H9 (cell line): Measurements from ENCODE around the gene RPL36. TPM values are rescaled to one million over a fixed set of nuclear protein-coding genes. Genes with fewer than 3 reads are reported as not detected.

Experiments
- DNase-seq: peaks from one replicate; pipeline ENCODE4 v3.0.0-alpha.2; 2017
- H2AFZ ChIP-seq: one replicate; pipeline ENCODE4 v1.6.1; 2013; ENCODE audit warnings: mild to moderate bottlenecking, low read length, control low read depth, moderate library complexity
- H2AK5ac ChIP-seq: 2 replicates; pipeline ENCODE4 v1.6.1; 2013; ENCODE audit warnings: low read length, control low read depth, mixed read lengths; ENCODE audit not compliant: insufficient read length
- H2BK120ac ChIP-seq: one replicate; pipeline ENCODE4 v1.6.1; 2013; ENCODE audit warnings: low read depth, mild to moderate bottlenecking, low read length, control low read depth, inconsistent platforms; ENCODE audit not compliant: poor library complexity, severe bottlenecking
- H2BK12ac ChIP-seq: 2 replicates; pipeline ENCODE4 v1.6.1; 2013; ENCODE audit warnings: low read length, control low read depth, mixed read lengths, low read depth; ENCODE audit not compliant: insufficient read length
- H2BK15ac ChIP-seq: 2 replicates; pipeline ENCODE4 v1.6.1; 2013; ENCODE audit warnings: low read depth, low read length, control low read depth
- H2BK20ac ChIP-seq: one replicate; pipeline ENCODE4 v1.6.1; 2013; ENCODE audit warnings: low read depth, mild to moderate bottlenecking, low read length, control low read depth, inconsistent platforms; ENCODE audit not compliant: poor library complexity, severe bottlenecking
- H2BK5ac ChIP-seq: 2 replicates; pipeline ENCODE4 v1.6.1; 2013; ENCODE audit warnings: low read length, control low read depth, mixed read lengths; ENCODE audit not compliant: insufficient read length
- H3K14ac ChIP-seq: 2 replicates; pipeline ENCODE4 v1.6.1; 2013; ENCODE audit warnings: low read length, control low read depth; ENCODE audit not compliant: insufficient read depth
- H3K18ac ChIP-seq: 2 replicates; pipeline ENCODE4 v1.6.1; 2013; ENCODE audit warnings: low read depth, mild to moderate bottlenecking, mixed read lengths, low read length, control low read depth; ENCODE audit not compliant: insufficient read length
- H3K23ac ChIP-seq: 2 replicates; pipeline ENCODE4 v1.6.1; 2013; ENCODE audit warnings: low read length, control low read depth, mixed read lengths, low read depth; ENCODE audit not compliant: insufficient read length
- H3K23me2 ChIP-seq: 2 replicates; pipeline ENCODE4 v1.6.1; 2013; ENCODE audit warnings: low read depth, mild to moderate bottlenecking, mixed read lengths, low read length, control low read depth; ENCODE audit not compliant: insufficient read length, poor library complexity, severe bottlenecking
- H3K27ac ChIP-seq: 2 replicates; pipeline ENCODE4 v1.5.1; 2013; ENCODE audit warnings: low read length, control low read depth, mixed read lengths, low read depth; ENCODE audit not compliant: insufficient read length
- H3K27me3 ChIP-seq: 2 replicates; pipeline ENCODE4 v1.6.1; 2013; ENCODE audit warnings: low read length, control low read depth, inconsistent platforms; ENCODE audit not compliant: insufficient read depth
- H3K4ac ChIP-seq: 2 replicates; pipeline ENCODE4 v1.6.1; 2013; ENCODE audit warnings: low read depth, mild to moderate bottlenecking, control low read depth, inconsistent platforms, low read length, moderate library complexity
- H3K4me1 ChIP-seq: 2 replicates; pipeline ENCODE4 v1.6.1; 2013; ENCODE audit warnings: low read length, control low read depth, inconsistent platforms; ENCODE audit not compliant: insufficient read depth
- H3K4me2 ChIP-seq: 2 replicates; pipeline ENCODE4 v1.6.1; 2013; ENCODE audit warnings: low read length, control low read depth, mixed read lengths; ENCODE audit not compliant: insufficient read length, insufficient read depth
- H3K56ac ChIP-seq: 2 replicates; pipeline ENCODE4 v1.6.1; 2013; ENCODE audit warnings: low read depth, mild to moderate bottlenecking, mixed read lengths, low read length, control low read depth; ENCODE audit not compliant: insufficient read length
- H3K79me1 ChIP-seq: 2 replicates; pipeline ENCODE4 v1.6.1; 2013; ENCODE audit warnings: low read depth, mild to moderate bottlenecking, moderate library complexity, low read length, control low read depth, inconsistent platforms; ENCODE audit not compliant: insufficient read depth, poor library complexity, severe bottlenecking
- H3K79me2 ChIP-seq: 2 replicates; pipeline ENCODE4 v1.6.1; 2013; ENCODE audit warnings: low read length, control low read depth, inconsistent platforms; ENCODE audit not compliant: insufficient read depth
- H3K9ac ChIP-seq: 2 replicates; pipeline ENCODE4 v1.6.1; 2013; ENCODE audit warnings: low read length, control low read depth, mixed read lengths; ENCODE audit not compliant: insufficient read length; ENCODE audit errors: extremely low read depth
- H3K9me3 ChIP-seq: one replicate; pipeline ENCODE4 v1.6.1; 2013; ENCODE audit warnings: low read depth, low read length, inconsistent platforms; ENCODE audit not compliant: control insufficient read depth
- H3T11ph ChIP-seq: one replicate; pipeline ENCODE4 v1.6.1; 2013; ENCODE audit warnings: mild to moderate bottlenecking, low read length, control low read depth, inconsistent platforms
- H4K20me1 ChIP-seq: one replicate; pipeline ENCODE4 v1.6.1; 2013; ENCODE audit not compliant: control insufficient read depth, insufficient read length, insufficient read depth
- H4K5ac ChIP-seq: 2 replicates; pipeline ENCODE4 v1.6.1; 2013; ENCODE audit warnings: low read depth, mild to moderate bottlenecking, mixed read lengths, low read length, control low read depth; ENCODE audit not compliant: insufficient read length
- H4K8ac ChIP-seq: replicated peaks from 2 replicates; pipeline ENCODE4 v1.6.1; 2013; ENCODE audit warnings: low read length, control low read depth, mixed read lengths, low read depth; ENCODE audit not compliant: insufficient read length
- H4K91ac ChIP-seq: 2 replicates; pipeline ENCODE4 v1.6.1; 2013; ENCODE audit warnings: low read depth, mild to moderate bottlenecking, moderate library complexity, mixed read lengths, low read length, control low read depth; ENCODE audit not compliant: insufficient read length
- H3K27ac Mint-ChIP-seq, 3 experiments: 2 replicates in 2 of 3; 3 replicates in 1 of 3; pipeline ENCODE4 v1.8.0; 2020 to 2021; ENCODE audit warnings: mixed read lengths in 3 of 3, mild to moderate bottlenecking in 1 of 3, moderate library complexity in 1 of 3
- H3K27me3 Mint-ChIP-seq: 2 replicates; pipeline ENCODE4 v1.8.0; 2021; ENCODE audit warnings: low read depth, mild to moderate bottlenecking, moderate library complexity, mixed read lengths
- H3K36me3 Mint-ChIP-seq, 3 experiments: 2 replicates in 2 of 3; 3 replicates in 1 of 3; pipeline ENCODE4 v1.8.0; 2020 to 2021; ENCODE audit warnings: low read depth in 3 of 3, mixed read lengths in 3 of 3; ENCODE audit not compliant: insufficient read depth in 1 of 3
- H3K4me1 Mint-ChIP-seq, 2 experiments: 2 replicates each; pipeline ENCODE4 v1.8.0; 2020; ENCODE audit warnings: mixed read lengths in 2 of 2
- H3K4me3 Mint-ChIP-seq, 2 experiments: 2 replicates in 1 of 2; 3 replicates in 1 of 2; pipeline ENCODE4 v1.8.0; 2020 to 2021; ENCODE audit warnings: mild to moderate bottlenecking in 2 of 2, mixed read lengths in 2 of 2, moderate library complexity in 1 of 2
- H3K9me3 Mint-ChIP-seq, 2 experiments: 2 replicates in 1 of 2; 3 replicates in 1 of 2; pipeline ENCODE4 v1.8.0; 2020; ENCODE audit warnings: mild to moderate bottlenecking in 2 of 2, mixed read lengths in 2 of 2, moderate library complexity in 1 of 2
- WGBS: extraction: QIAGEN DNeasy Blood & Tissue Kit; methylation state at CpG from one replicate; pipeline ENCODE4 v1.1.7; 2013; ENCODE audit warnings: missing lambda C conversion rate, low lambda C conversion rate, mixed read lengths; ENCODE audit not compliant: insufficient read length; ENCODE audit errors: extremely low coverage; 5-methylcytosine and 5-hydroxymethylcytosine counted together
- total RNA-seq: library from RNA; stranded (reverse); gene quantifications from 2 replicates; pipeline ENCODE4 v1.2.1, GENCODE V29; 2021
- TF ChIP-seq, protein P1 (sequence below): fragments of 200-600 bp; sonication (generic); conservative IDR thresholded peaks from 3 replicates; pipeline ENCODE4 v1.8.0; 2021; ENCODE audit warnings: antibody characterized with exemption, mild to moderate bottlenecking

The RPL36 gene
- total RNA-seq, 1 experiment from 2014 or later, result 1,074 TPM

GRCh38 chr19:5738423-5738822, 48.3 kb downstream of the RPL36 start:
- Mint-ChIP-seq H3K4me3 (no peak overlapping the region), H3K36me3 (no peaks in the 10 kb centered on the region), H3K4me1 (no peaks in the 10 kb centered on the region), H3K9me3 (0 out of 5 replicates have a peak, but pooled peaks cover 0 to 3% of the 10 kb centered on the region in 2 experiments), H3K27ac (no peak overlapping the region), H3K27me3 (peaks cover 30% of the 10 kb centered on the region)
- H2BK120ac ChIP-seq, result no peak overlapping the region
- no peaks in the 10 kb centered on the region for H4K20me1 ChIP-seq
- H3K27ac ChIP-seq, result no peak overlapping the region
- no peak overlapping the region for H2AFZ ChIP-seq
- no peak overlapping the region for H2BK15ac ChIP-seq
- H4K8ac ChIP-seq, result no peak overlapping the region
- no peak overlapping the region for H3T11ph ChIP-seq
- no peak overlapping the region for H3K56ac ChIP-seq
- TF ChIP-seq, protein P1, sequence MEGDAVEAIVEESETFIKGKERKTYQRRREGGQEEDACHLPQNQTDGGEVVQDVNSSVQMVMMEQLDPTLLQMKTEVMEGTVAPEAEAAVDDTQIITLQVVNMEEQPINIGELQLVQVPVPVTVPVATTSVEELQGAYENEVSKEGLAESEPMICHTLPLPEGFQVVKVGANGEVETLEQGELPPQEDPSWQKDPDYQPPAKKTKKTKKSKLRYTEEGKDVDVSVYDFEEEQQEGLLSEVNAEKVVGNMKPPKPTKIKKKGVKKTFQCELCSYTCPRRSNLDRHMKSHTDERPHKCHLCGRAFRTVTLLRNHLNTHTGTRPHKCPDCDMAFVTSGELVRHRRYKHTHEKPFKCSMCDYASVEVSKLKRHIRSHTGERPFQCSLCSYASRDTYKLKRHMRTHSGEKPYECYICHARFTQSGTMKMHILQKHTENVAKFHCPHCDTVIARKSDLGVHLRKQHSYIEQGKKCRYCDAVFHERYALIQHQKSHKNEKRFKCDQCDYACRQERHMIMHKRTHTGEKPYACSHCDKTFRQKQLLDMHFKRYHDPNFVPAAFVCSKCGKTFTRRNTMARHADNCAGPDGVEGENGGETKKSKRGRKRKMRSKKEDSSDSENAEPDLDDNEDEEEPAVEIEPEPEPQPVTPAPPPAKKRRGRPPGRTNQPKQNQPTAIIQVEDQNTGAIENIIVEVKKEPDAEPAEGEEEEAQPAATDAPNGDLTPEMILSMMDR, result no peak
- no peaks in the 10 kb centered on the region for H3K27me3 ChIP-seq
- no peak overlapping the region for H3K4ac ChIP-seq
- no peak overlapping the region for H3K18ac ChIP-seq
- no peak overlapping the region for H3K4me2 ChIP-seq
- H4K91ac ChIP-seq, result no peak overlapping the region
- no peak for DNase-seq
- H2BK20ac ChIP-seq, result no peak overlapping the region
- H2BK5ac ChIP-seq, result no peak overlapping the region
- H4K5ac ChIP-seq, result no peak overlapping the region
- H3K79me2 ChIP-seq, result no peaks in the 10 kb centered on the region
- H3K9ac ChIP-seq, result no peak overlapping the region
- no peaks in the 10 kb centered on the region for H3K9me3 ChIP-seq
- H3K4me1 ChIP-seq, result no peaks in the 10 kb centered on the region
- no peak overlapping the region for H2AK5ac ChIP-seq
- H3K23ac ChIP-seq, result no peak overlapping the region
- no peak overlapping the region for H3K14ac ChIP-seq
- H2BK12ac ChIP-seq, result no peak overlapping the region
- no CpG with 5 or more reads among the region's 8 CpGs for WGBS
- H3K79me1 ChIP-seq, result no peaks in the 10 kb centered on the region
- no peaks in the 10 kb centered on the region for H3K23me2 ChIP-seq

Other genes with a start within 250 kb of the RPL36 start
- gene ZNRF4, start 234.9 kb upstream of the RPL36 start, total RNA-seq, result not detected in 2 replicates
- gene TINCR, start 122.3 kb upstream of the RPL36 start, total RNA-seq, result 0.17 and 0.18 TPM in 2 replicates
- gene SAFB2, start 67.5 kb upstream of the RPL36 start, total RNA-seq, result 70.3 and 76.1 TPM in 2 replicates
- 107 and 110 TPM in 2 replicates for gene SAFB, start 67.2 kb upstream of the RPL36 start, total RNA-seq
- 23.4 and 23.8 TPM in 2 replicates for gene MICOS13, start 9.8 kb upstream of the RPL36 start, total RNA-seq
- 8.0 and 9.3 TPM in 2 replicates for gene HSD11B1L, start 9.3 kb upstream of the RPL36 start, total RNA-seq
- 108 and 113 TPM in 2 replicates for gene LONP1, start 29.9 kb downstream of the RPL36 start, total RNA-seq
- not detected in 2 replicates for gene CATSPERD, start 30.3 kb downstream of the RPL36 start, total RNA-seq
- gene PRR22, start 94.5 kb downstream of the RPL36 start, total RNA-seq, result 7.1 and 8.1 TPM in 2 replicates
- 61.8 and 67.0 TPM in 2 replicates for gene DUS3L, start 100.9 kb downstream of the RPL36 start, total RNA-seq
- gene NRTN, start 114.8 kb downstream of the RPL36 start, total RNA-seq, result 4.5 and 4.6 TPM in 2 replicates
- gene FUT6, start 149.4 kb downstream of the RPL36 start, total RNA-seq, result 0.13 TPM in 1 of 2 replicates, not detected in the other
- gene FUT3, start 161.2 kb downstream of the RPL36 start, total RNA-seq, result not detected in 2 replicates
- gene FUT5, start 180.2 kb downstream of the RPL36 start, total RNA-seq, result not detected in 2 replicates
- 282 TPM in 2 replicates for gene NDUFA11, start 213.5 kb downstream of the RPL36 start, total RNA-seq
- gene VMAC, start 214.6 kb downstream of the RPL36 start, total RNA-seq, result 1.9 and 2.2 TPM in 2 replicates
- gene CAPS, start 224.0 kb downstream of the RPL36 start, total RNA-seq, result 2.3 and 2.5 TPM in 2 replicates